ENCODE data around the gene CCDC34. TPM values are rescaled to one million over a fixed set of nuclear protein-coding genes. Genes with fewer than 3 reads are reported as not detected.

CCDC34 gene
- total RNA-seq, 1 donor from 2014 or later: 10.8 TPM

DNA sequence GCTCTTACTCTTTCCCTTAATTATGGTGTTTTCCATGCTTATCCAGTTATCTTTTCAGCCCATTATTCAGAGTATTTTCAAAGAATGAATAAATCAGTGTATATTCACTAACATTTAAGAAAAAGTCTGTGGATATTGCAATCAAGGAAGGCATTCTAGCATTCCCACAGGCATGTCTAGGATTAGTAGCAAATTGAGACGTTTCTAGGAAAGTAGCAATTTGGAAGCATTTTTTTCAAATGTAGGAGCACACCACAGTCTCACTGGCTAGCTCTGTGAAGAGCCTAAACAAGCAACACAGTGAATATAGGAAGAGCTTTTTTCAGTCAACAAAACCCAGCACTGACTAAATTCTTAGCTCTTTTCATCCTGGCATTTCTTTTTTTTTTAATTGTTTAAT is 65.4 kb downstream of the CCDC34 start:
- Mint-ChIP-seq H3K27me3 (ENCODE audit: low read depth) (peaks cover 17% of the 10 kb centered on the region), H3K27ac (no peak overlapping the region), H3K4me3 (ENCODE audit: low read depth) (no peak overlapping the region), H3K36me3 (ENCODE audit: low read depth) (no peaks in the 10 kb centered on the region), H3K9me3 (no peaks in the 10 kb centered on the region), H3K4me1 (ENCODE audit: low read depth) (peaks cover 5% of the 10 kb centered on the region)
- DNase-seq (ENCODE audit: low spot score): no peak
- intact Hi-C loops (cut with micrococcal nuclease): loop anchor here (5.0 to 10.0 kb wide), 2 partner anchors 113 to 190 kb away; no protein-coding TSS in a partner anchor

DNA sequence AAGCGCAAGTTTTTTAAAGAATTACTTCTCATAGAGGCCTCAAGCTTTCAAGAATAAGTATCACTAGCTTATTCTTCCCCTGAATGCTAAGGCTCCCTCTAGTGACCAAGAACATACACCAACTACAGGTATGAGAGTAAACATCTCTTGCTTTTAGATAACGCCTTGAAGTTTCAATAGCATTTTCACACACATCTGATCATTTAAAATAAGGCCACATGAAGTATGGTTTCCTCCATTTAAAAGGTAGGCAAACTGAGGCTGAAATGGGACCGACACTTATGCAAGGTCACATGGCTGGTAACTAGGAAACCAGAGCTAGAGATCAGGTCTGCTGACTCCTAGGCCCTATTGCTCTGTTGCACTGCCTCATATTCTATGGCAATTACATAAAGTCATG is 66.5 kb downstream of the CCDC34 start:
- Mint-ChIP-seq H3K4me3 (ENCODE audit: low read depth) (no peak overlapping the region), H3K4me1 (ENCODE audit: low read depth) (peaks cover 5% of the 10 kb centered on the region), H3K27me3 (ENCODE audit: low read depth) (peaks cover 22% of the 10 kb centered on the region), H3K9me3 (peaks cover 5% of the 10 kb centered on the region), H3K36me3 (ENCODE audit: low read depth) (no peaks in the 10 kb centered on the region), H3K27ac (no peak overlapping the region)
- no peak for DNase-seq (ENCODE audit: low spot score)
- intact Hi-C loops (cut with micrococcal nuclease): loop anchor here (5.0 to 10.0 kb wide), 2 partner anchors 112 to 191 kb away; no protein-coding TSS in a partner anchor

DNA sequence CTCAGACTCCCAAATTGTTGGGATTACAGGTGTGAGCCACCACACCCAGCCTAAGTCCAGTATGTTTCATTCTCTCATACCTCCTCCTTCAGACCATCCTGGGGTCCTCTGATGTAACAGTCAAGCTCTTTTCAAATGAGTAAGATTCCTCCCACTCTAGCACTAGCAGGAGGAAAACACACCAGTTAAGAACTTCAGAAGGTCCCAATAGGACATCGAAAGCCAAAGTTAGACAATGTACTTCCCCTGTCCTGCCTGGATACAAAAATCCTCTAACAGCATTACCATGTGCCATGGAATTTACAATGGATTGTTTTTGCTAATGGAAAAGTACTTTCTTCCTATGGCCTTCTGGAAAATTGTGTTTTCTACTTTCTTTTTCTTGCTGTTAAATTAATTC is 67.1 kb downstream of the CCDC34 start:
- no peak overlapping the region for H3K4me3 Mint-ChIP-seq (ENCODE audit: low read depth)
- no peak for DNase-seq (ENCODE audit: low spot score)
- no peaks in the 10 kb centered on the region for H3K36me3 Mint-ChIP-seq (ENCODE audit: low read depth)
- peaks cover 11% of the 10 kb centered on the region for H3K9me3 Mint-ChIP-seq
- no peak overlapping the region for H3K27ac Mint-ChIP-seq
- peaks cover 1% of the 10 kb centered on the region for H3K4me1 Mint-ChIP-seq (ENCODE audit: low read depth)
- intact Hi-C loops (cut with micrococcal nuclease): loop anchor here (5.0 to 10.0 kb wide), 2 partner anchors 111 to 191 kb away; no protein-coding TSS in a partner anchor
- peaks cover 22% of the 10 kb centered on the region for H3K27me3 Mint-ChIP-seq (ENCODE audit: low read depth)

DNA sequence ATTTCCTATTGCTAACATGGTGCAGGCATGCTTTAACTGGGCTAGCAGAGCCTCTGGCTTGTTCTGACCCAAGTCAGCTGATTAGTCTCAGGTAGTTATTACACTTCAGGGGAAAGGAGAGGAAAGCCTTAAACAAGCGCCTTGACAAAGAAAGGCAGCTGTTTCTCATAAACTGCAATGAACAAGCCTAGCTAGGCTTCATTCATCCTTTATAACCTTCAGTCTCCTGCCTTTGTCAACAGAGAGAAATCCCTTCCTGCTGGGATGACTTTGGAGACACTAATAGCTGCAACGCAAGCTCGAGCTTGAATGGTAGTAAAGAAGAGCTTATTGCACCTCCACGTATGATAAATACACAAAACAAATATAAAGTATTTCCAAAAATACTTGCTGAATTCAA is 68.4 kb downstream of the CCDC34 start:
- Mint-ChIP-seq H3K9me3 (peaks cover 18% of the 10 kb centered on the region), H3K4me3 (ENCODE audit: low read depth) (no peak overlapping the region), H3K4me1 (ENCODE audit: low read depth) (no peaks in the 10 kb centered on the region), H3K27me3 (ENCODE audit: low read depth) (peaks cover 23% of the 10 kb centered on the region), H3K27ac (no peak overlapping the region), H3K36me3 (ENCODE audit: low read depth) (no peaks in the 10 kb centered on the region)
- no peak for DNase-seq (ENCODE audit: low spot score)
- intact Hi-C loops (cut with micrococcal nuclease): loop anchor here (5.0 to 10.0 kb wide), 2 partner anchors 110 to 193 kb away; no protein-coding TSS in a partner anchor

- intact Hi-C loops (cut with micrococcal nuclease): loop anchor here (10.0 kb wide), 1 partner anchor 109 kb away; no protein-coding TSS in a partner anchor
- Mint-ChIP-seq H3K4me1 (ENCODE audit: low read depth) (no peaks in the 10 kb centered on the region), H3K27ac (no peak overlapping the region), H3K4me3 (ENCODE audit: low read depth) (no peak overlapping the region), H3K9me3 (peaks cover 18% of the 10 kb centered on the region), H3K27me3 (ENCODE audit: low read depth) (peaks cover 23% of the 10 kb centered on the region), H3K36me3 (ENCODE audit: low read depth) (no peaks in the 10 kb centered on the region)
- DNase-seq (ENCODE audit: low spot score): no peak
Measured at GRCh38 chr11:27293515-27294417, 69.2 kb downstream of the CCDC34 start.

DNA sequence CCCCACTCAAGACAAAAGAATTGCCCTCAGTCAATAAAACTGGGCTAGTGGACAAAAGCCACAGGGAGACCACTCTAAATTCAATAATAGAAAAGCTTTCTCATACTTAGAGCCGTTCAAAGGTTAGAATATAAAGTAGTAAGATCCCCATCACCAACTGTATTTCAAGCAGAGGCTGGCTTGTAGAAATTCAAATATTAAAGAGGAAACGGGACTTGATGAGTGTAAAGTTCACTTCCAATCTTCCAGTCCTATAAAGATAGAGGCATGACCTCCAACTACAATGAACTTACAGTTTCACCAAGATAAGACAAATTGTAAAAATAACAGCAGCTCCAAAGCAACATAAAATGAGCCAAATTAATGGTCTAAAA is 70.4 kb downstream of the CCDC34 start:
- DNase-seq (ENCODE audit: low spot score): no peak
- Mint-ChIP-seq H3K4me3 (ENCODE audit: low read depth) (no peak overlapping the region), H3K27ac (no peak overlapping the region), H3K27me3 (ENCODE audit: low read depth) (peaks cover 16% of the 10 kb centered on the region), H3K9me3 (peaks cover 18% of the 10 kb centered on the region), H3K4me1 (ENCODE audit: low read depth) (no peaks in the 10 kb centered on the region), H3K36me3 (ENCODE audit: low read depth) (no peaks in the 10 kb centered on the region)
- intact Hi-C loops (cut with micrococcal nuclease): loop anchor here (10.0 kb wide), 1 partner anchor 108 kb away; no protein-coding TSS in a partner anchor

- Mint-ChIP-seq H3K36me3 (ENCODE audit: low read depth) (no peaks in the 10 kb centered on the region), H3K4me3 (ENCODE audit: low read depth) (no peak overlapping the region), H3K4me1 (ENCODE audit: low read depth) (no peaks in the 10 kb centered on the region), H3K9me3 (peaks cover 18% of the 10 kb centered on the region), H3K27ac (no peak overlapping the region), H3K27me3 (ENCODE audit: low read depth) (peaks cover 14% of the 10 kb centered on the region)
- intact Hi-C loops (cut with micrococcal nuclease): loop anchor here (10.0 kb wide), 1 partner anchor 107 kb away; no protein-coding TSS in a partner anchor
- no peak for DNase-seq (ENCODE audit: low spot score)
Measured at GRCh38 chr11:27291954-27292636, 70.9 kb downstream of the CCDC34 start.

GRCh38 chr11:27291302-27291889 is 71.6 kb downstream of the CCDC34 start:
- Mint-ChIP-seq H3K27me3 (ENCODE audit: low read depth) (peaks cover 12% of the 10 kb centered on the region), H3K36me3 (ENCODE audit: low read depth) (no peaks in the 10 kb centered on the region), H3K4me1 (ENCODE audit: low read depth) (no peaks in the 10 kb centered on the region), H3K27ac (no peak overlapping the region), H3K4me3 (ENCODE audit: low read depth) (no peak overlapping the region), H3K9me3 (peaks cover 18% of the 10 kb centered on the region)
- intact Hi-C loops (cut with micrococcal nuclease): loop anchor here (10.0 kb wide), 1 partner anchor 107 kb away; no protein-coding TSS in a partner anchor
- no peak for DNase-seq (ENCODE audit: low spot score)

DNA sequence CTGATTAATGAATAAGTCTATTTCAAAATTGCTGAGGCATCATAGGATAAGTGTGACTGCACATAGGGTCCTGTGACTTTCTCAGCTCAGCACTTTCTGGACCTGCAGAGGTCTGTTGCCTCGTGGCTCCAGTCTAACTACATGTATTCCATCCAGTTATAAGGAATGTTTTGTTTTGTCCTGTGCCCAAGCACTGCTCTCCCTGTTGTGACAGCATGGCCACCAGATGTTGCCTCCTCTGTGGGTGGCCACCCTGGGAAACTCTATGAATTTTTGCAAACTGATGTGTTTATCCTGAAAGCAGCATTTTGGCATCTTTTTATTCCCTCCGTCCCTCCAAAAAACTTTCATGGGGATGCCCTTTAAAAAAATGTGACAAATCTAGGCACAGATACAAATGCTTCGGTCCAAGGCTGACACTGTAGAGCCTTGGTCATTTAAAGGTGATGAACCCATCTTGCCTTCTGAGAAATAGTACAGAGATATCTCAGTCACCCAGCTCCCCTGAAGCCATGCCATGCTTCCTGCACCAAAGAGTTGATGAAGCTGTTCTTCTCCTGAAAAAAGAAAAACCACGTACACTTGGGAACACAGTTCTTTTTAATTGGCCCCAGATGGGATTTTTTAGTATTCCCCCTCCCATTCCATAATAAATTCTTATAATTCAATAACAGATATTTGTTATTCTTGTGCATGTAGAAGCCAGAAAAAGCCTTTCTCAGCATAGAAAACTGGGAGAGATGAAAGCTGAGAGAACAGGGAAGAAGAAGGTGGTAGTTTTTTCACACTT is 72.6 kb downstream of the CCDC34 start:
- Mint-ChIP-seq H3K27me3 (ENCODE audit: low read depth) (peaks cover 16% of the 10 kb centered on the region), H3K27ac (no peak overlapping the region), H3K36me3 (ENCODE audit: low read depth) (no peaks in the 10 kb centered on the region), H3K9me3 (peaks cover 18% of the 10 kb centered on the region), H3K4me1 (ENCODE audit: low read depth) (no peaks in the 10 kb centered on the region), H3K4me3 (ENCODE audit: low read depth) (no peak overlapping the region)
- no peak for DNase-seq (ENCODE audit: low spot score)
- intact Hi-C loops (cut with micrococcal nuclease): loop anchor here (10.0 kb wide), 1 partner anchor 106 kb away; no protein-coding TSS in a partner anchor

Other genes starting within 250 kb of the CCDC34 start
- 0.05 and 0.14 TPM in 2 replicates for gene LGR4, start 109.6 kb upstream of the CCDC34 start, total RNA-seq
- 29.6 and 31.0 TPM in 2 replicates for gene LIN7C, start 143.6 kb upstream of the CCDC34 start, total RNA-seq

Data from activated T-helper 2 cell treated with anti-CD3 and anti-CD28 coated beads, Interferon-gamma antibody, Interleukin-2, Interleukin-4, amounts not matched to agents 10 μg/mL and 5 μg/mL and 100 μg/mL, durations not matched to agents 14 hours and 24 hours and 36 hours (primary cell).